ENCODE data around the gene COL16A1.
A peak's percentile ranks its signal among the peaks of the same experiment; 100 is the strongest.
"Not testable (repeated sequence)": the region's sequence is repeated elsewhere in the genome, so short reads cannot be mapped to it uniquely, and the experiment has no call there.

COL16A1 gene

GRCh38 chr1:31732751-31733289 is 29.0 kb upstream of the COL16A1 start:
- DNase-seq, result no peak

GRCh38 chr1:31732343-31732742 is 28.5 kb upstream of the COL16A1 start:
- no peak for DNase-seq

GRCh38 chr1:31731049-31731565 is 27.3 kb upstream of the COL16A1 start:
- DNase-seq, result no peak

GRCh38 chr1:31730336-31731048 is 26.7 kb upstream of the COL16A1 start:
- no peak for DNase-seq

- no peak for DNase-seq
Observed at GRCh38 chr1:31727849-31728248, 24.0 kb upstream of the COL16A1 start.

- DNase-seq, result no peak
Observed at GRCh38 chr1:31727195-31727594, 23.4 kb upstream of the COL16A1 start.

GRCh38 chr1:31726715-31727114 is 22.9 kb upstream of the COL16A1 start:
- DNase-seq, result no peak

GRCh38 chr1:31725777-31726535 is 22.1 kb upstream of the COL16A1 start:
- no peak for DNase-seq

GRCh38 chr1:31725134-31725533 is 21.3 kb upstream of the COL16A1 start:
- no peak for DNase-seq

GRCh38 chr1:31723828-31724359 is 20.1 kb upstream of the COL16A1 start:
- DNase-seq, result peak; percentile 73

GRCh38 chr1:31718327-31718897 is 14.6 kb upstream of the COL16A1 start:
- no peak for DNase-seq

- DNase-seq, result no peak
Observed at GRCh38 chr1:31717341-31717740, 13.5 kb upstream of the COL16A1 start.

- DNase-seq, result no peak
Observed at GRCh38 chr1:31715873-31716220, 12.0 kb upstream of the COL16A1 start.

- DNase-seq, result peak; percentile 56
Observed at GRCh38 chr1:31715087-31715872, 11.5 kb upstream of the COL16A1 start.

- DNase-seq, result peak; percentile 23
Observed at GRCh38 chr1:31714442-31715086, 10.7 kb upstream of the COL16A1 start.

- peak; percentile 15 for DNase-seq
Observed at GRCh38 chr1:31712630-31713029, 8.8 kb upstream of the COL16A1 start.

- no peak for DNase-seq
Observed at GRCh38 chr1:31712068-31712467, 8.3 kb upstream of the COL16A1 start.

- DNase-seq, result no peak
Observed at GRCh38 chr1:31708324-31708723, 4.5 kb upstream of the COL16A1 start.

- DNase-seq, result peak; percentile 83
Observed at GRCh38 chr1:31707711-31708110, 3.9 kb upstream of the COL16A1 start.

GRCh38 chr1:31707059-31707600 is 3.3 kb upstream of the COL16A1 start:
- not testable (repeated sequence) for DNase-seq

- DNase-seq, result peak; percentile 16
Observed at GRCh38 chr1:31706384-31707058, 2.7 kb upstream of the COL16A1 start.
